ENCODE measurements around the gene RABEP2.
A peak's percentile ranks its signal among the peaks of the same experiment; 100 is the strongest.
"Not testable (repeated sequence)": the region's sequence is repeated elsewhere in the genome, so short reads cannot be mapped to it uniquely, and the experiment has no call there.

RABEP2 gene

GRCh38 chr16:28932339-28933141 lies 7.5 kb upstream of the RABEP2 start:
- DNase-seq (ENCODE audit: low read depth): no peak

- no peak for DNase-seq (ENCODE audit: low read depth)
Observed at GRCh38 chr16:28931801-28932225, 6.8 kb upstream of the RABEP2 start, which contains the start of gene CD19. CD19 (plus strand) TSS chr16:28931971; CDS start chr16:28932001, 30 bp downstream.

- no peak for DNase-seq (ENCODE audit: low read depth)
Observed at GRCh38 chr16:28930652-28931051, 5.6 kb upstream of the RABEP2 start.

GRCh38 chr16:28930203-28930602 lies 5.2 kb upstream of the RABEP2 start:
- no peak for DNase-seq (ENCODE audit: low read depth)

GRCh38 chr16:28927815-28928214 lies 2.8 kb upstream of the RABEP2 start:
- DNase-seq (ENCODE audit: low read depth): no peak

GRCh38 chr16:28926284-28926683 lies 1.2 kb upstream of the RABEP2 start:
- not testable (repeated sequence) for DNase-seq (ENCODE audit: low read depth)

GRCh38 chr16:28925386-28926228 lies 569 bp upstream of the RABEP2 start:
- peak; percentile 70 for DNase-seq (ENCODE audit: low read depth)

GRCh38 chr16:28924399-28924761 lies 658 bp downstream of the RABEP2 start:
- no peak for DNase-seq (ENCODE audit: low read depth)

- no peak for DNase-seq (ENCODE audit: low read depth)
Observed at GRCh38 chr16:28923652-28924398, 1.2 kb downstream of the RABEP2 start.

- no peak for DNase-seq (ENCODE audit: low read depth)
Observed at GRCh38 chr16:28923231-28923587, 1.8 kb downstream of the RABEP2 start.

- no peak for DNase-seq (ENCODE audit: low read depth)
Observed at GRCh38 chr16:28918698-28919097, 6.3 kb downstream of the RABEP2 start.

- DNase-seq (ENCODE audit: low read depth): no peak
Observed at GRCh38 chr16:28917095-28917494, 7.9 kb downstream of the RABEP2 start.

- DNase-seq (ENCODE audit: low read depth): no peak
Observed at GRCh38 chr16:28915181-28915580, 9.9 kb downstream of the RABEP2 start.

- no peak for DNase-seq (ENCODE audit: low read depth)
Observed at GRCh38 chr16:28913946-28914724, 10.9 kb downstream of the RABEP2 start.

GRCh38 chr16:28912558-28912957 lies 12.5 kb downstream of the RABEP2 start:
- no peak for DNase-seq (ENCODE audit: low read depth)

GRCh38 chr16:28910086-28911031 lies 14.7 kb downstream of the RABEP2 start:
- DNase-seq (ENCODE audit: low read depth): no peak

GRCh38 chr16:28905800-28906372 lies 19.2 kb downstream of the RABEP2 start:
- DNase-seq (ENCODE audit: low read depth): no peak

GRCh38 chr16:28905229-28905754 lies 19.7 kb downstream of the RABEP2 start:
- no peak for DNase-seq (ENCODE audit: low read depth)

GRCh38 chr16:28904828-28905227 lies 20.2 kb downstream of the RABEP2 start:
- DNase-seq (ENCODE audit: low read depth): no peak

GRCh38 chr16:28904363-28904762 lies 20.7 kb downstream of the RABEP2 start:
- DNase-seq (ENCODE audit: low read depth): no peak
